GM12892 (cell line): ENCODE results near the gene GPER1.

Experiments used
- POLR2A ChIP-seq: IDR thresholded peaks from 2 replicates; pipeline ENCODE4 v1.6.1; 2011; ENCODE audit warnings: low read depth, low read length, control low read depth
- POLR2AphosphoS5 ChIP-seq: IDR thresholded peaks from 2 replicates; pipeline ENCODE4 v1.6.1; 2011; ENCODE audit warnings: low read depth, low read length, control low read depth
- TAF1 ChIP-seq: IDR thresholded peaks from 2 replicates; pipeline ENCODE4 v1.6.1; 2011; ENCODE audit warnings: low read depth, mild to moderate bottlenecking, control low read depth, low read length, borderline replicate concordance

GRCh38 chr7:1123715-1124114 lies 35.8 kb downstream of the GPER1 start:
- TF ChIP-seq POLR2AphosphoS5 (no peak), POLR2A (no peak), TAF1 (no peak)
